ENCODE measurements around the gene TRIM24. TPM values are rescaled to one million over a fixed set of nuclear protein-coding genes. Genes with fewer than 3 reads are reported as not detected.

Gene TRIM24
- total RNA-seq, 2 experiments from 2014 or later = 17.5 to 26.8 TPM

DNA sequence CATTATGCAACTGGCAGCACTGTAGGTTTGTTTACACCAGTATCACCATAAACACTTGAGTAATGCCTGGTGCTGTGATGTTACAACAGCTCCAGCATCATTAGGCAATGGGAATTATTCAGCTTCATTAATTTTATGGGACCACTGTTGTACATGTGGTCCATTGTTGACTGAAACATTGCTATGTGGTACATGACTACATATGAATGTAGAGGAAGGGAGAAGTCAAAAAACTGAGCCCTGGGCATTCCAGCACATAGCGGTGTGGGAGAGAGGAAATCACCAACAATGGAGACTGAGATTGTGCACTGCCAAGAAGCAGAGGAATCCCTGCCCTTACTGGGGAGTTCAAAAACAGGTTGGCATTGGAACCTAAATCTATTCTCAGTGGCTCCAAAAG, 89.0 kb downstream of the TRIM24 start:
- no peaks in the 10 kb centered on the region for H4K20me1 ChIP-seq (ENCODE audit: insufficient read depth, low read length)
- CTCF ChIA-PET (ENCODE audit: unreplicated experiment) = no interaction called here
- no peak overlapping the region for H3K27ac ChIP-seq (ENCODE audit: low read depth, low read length, poor library complexity, severe bottlenecking)
- POLR2A ChIA-PET = interaction anchor here (0.6 kb wide), 1 partner anchor 44 kb away, joined by 3 read pairs; no protein-coding TSS in a partner anchor
- no peaks in the 10 kb centered on the region for H3K4me1 ChIP-seq (ENCODE audit: insufficient read depth, low read length, poor library complexity, severe bottlenecking)
- no peak overlapping the region for H3K4me2 ChIP-seq (ENCODE audit: low read length)
- no peak for TF ChIP-seq CTCF (conservative IDR thresholded peaks at IDR 0.05; ENCODE audit: low read length)
- no peak for TF ChIP-seq EZH2phosphoT487 (IDR thresholded peaks at IDR 0.05; ENCODE audit: borderline replicate concordance, low read depth, low read length)
- no peak for DNase-seq (ENCODE audit: low spot score)
- BruUV-seq (replicated peaks) = no TSS peak
- H3K4me3 ChIP-seq (ENCODE audit: low read depth, low read length, poor library complexity, severe bottlenecking) = no peak overlapping the region
- intact Hi-C loops (cut with micrococcal nuclease; ENCODE audit: unreplicated experiment) = no loop called here
- no peak overlapping the region for H2AFZ ChIP-seq (ENCODE audit: low read length)
- no peaks in the 10 kb centered on the region for H3K9me2 ChIP-seq (ENCODE audit: insufficient read depth, low read length)
- peaks cover 66% of the 10 kb centered on the region for H3K36me3 ChIP-seq (ENCODE audit: insufficient read depth, low read length)
- H3K79me2 ChIP-seq (ENCODE audit: insufficient read depth, low read depth, low read length) = no peaks in the 10 kb centered on the region
- no peaks in the 10 kb centered on the region for H3K9me3 ChIP-seq (ENCODE audit: low read length)

- Histone ChIP-seq H3K4me1 (ENCODE audit: insufficient read depth, low read length, poor library complexity, severe bottlenecking) (no peaks in the 10 kb centered on the region), H4K20me1 (ENCODE audit: insufficient read depth, low read length) (no peaks in the 10 kb centered on the region), H3K9me3 (ENCODE audit: low read length) (no peaks in the 10 kb centered on the region), H3K9me2 (ENCODE audit: insufficient read depth, low read length) (no peaks in the 10 kb centered on the region), H3K36me3 (ENCODE audit: insufficient read depth, low read length) (peaks cover 63% of the 10 kb centered on the region), H3K4me2 (ENCODE audit: low read length) (no peak overlapping the region), H2AFZ (ENCODE audit: low read length) (no peak overlapping the region), H3K4me3 (ENCODE audit: low read depth, low read length, poor library complexity, severe bottlenecking) (no peak overlapping the region), H3K79me2 (ENCODE audit: insufficient read depth, low read depth, low read length) (no peaks in the 10 kb centered on the region), H3K27ac (ENCODE audit: low read depth, low read length, poor library complexity, severe bottlenecking) (no peak overlapping the region)
- DNase-seq (ENCODE audit: low spot score) = no peak
- TF ChIP-seq CTCF (conservative IDR thresholded peaks at IDR 0.05; ENCODE audit: low read length) (no peak), EZH2phosphoT487 (IDR thresholded peaks at IDR 0.05; ENCODE audit: borderline replicate concordance, low read depth, low read length) (no peak)
- ChIA-PET POLR2A (no interaction called here), CTCF (ENCODE audit: unreplicated experiment) (no interaction called here)
- intact Hi-C loops (cut with micrococcal nuclease; ENCODE audit: unreplicated experiment) = no loop called here
- BruUV-seq (replicated peaks) = no TSS peak
These were observed 90.3 kb downstream of the TRIM24 start for GRCh38 chr7:138550337-138550736.

GRCh38 chr7:138551102-138551501, 91.0 kb downstream of the TRIM24 start:
- Histone ChIP-seq H3K9me3 (ENCODE audit: low read length) (0 out of 2 replicates have a peak, but pooled peaks cover 4% of the 10 kb centered on the region), H3K9me2 (ENCODE audit: insufficient read depth, low read length) (no peaks in the 10 kb centered on the region)
- POLR2A ChIA-PET = interaction anchor here (0.6 kb wide), 1 partner anchor 142 kb away, joined by 3 read pairs; no protein-coding TSS in a partner anchor

More at GRCh38 chr7:138551102-138551501, 91.0 kb downstream of the TRIM24 start:
- no peaks in the 10 kb centered on the region for H3K4me1 ChIP-seq (ENCODE audit: insufficient read depth, low read length, poor library complexity, severe bottlenecking)
- H4K20me1 ChIP-seq (ENCODE audit: insufficient read depth, low read length) = no peaks in the 10 kb centered on the region
- H3K4me2 ChIP-seq (ENCODE audit: low read length) = no peak overlapping the region
- no peak overlapping the region for H3K4me3 ChIP-seq (ENCODE audit: low read depth, low read length, poor library complexity, severe bottlenecking)
- H2AFZ ChIP-seq (ENCODE audit: low read length) = no peak overlapping the region
- H3K27ac ChIP-seq (ENCODE audit: low read depth, low read length, poor library complexity, severe bottlenecking) = no peak overlapping the region
- CTCF ChIA-PET (ENCODE audit: unreplicated experiment) = no interaction called here
- intact Hi-C loops (cut with micrococcal nuclease; ENCODE audit: unreplicated experiment) = no loop called here
- peaks cover 63% of the 10 kb centered on the region for H3K36me3 ChIP-seq (ENCODE audit: insufficient read depth, low read length)
- no peaks in the 10 kb centered on the region for H3K79me2 ChIP-seq (ENCODE audit: insufficient read depth, low read depth, low read length)
- TF ChIP-seq CTCF (conservative IDR thresholded peaks at IDR 0.05; ENCODE audit: low read length) (no peak), EZH2phosphoT487 (IDR thresholded peaks at IDR 0.05; ENCODE audit: borderline replicate concordance, low read depth, low read length) (no peak)
- BruUV-seq (replicated peaks) = no TSS peak
- no peak for DNase-seq (ENCODE audit: low spot score)
